A549 treated with dexamethasone at 1 μM for 4 hours (cell line): ENCODE results near the gene ATXN7L1. TPM values are rescaled to one million over a fixed set of nuclear protein-coding genes. Genes with fewer than 3 reads are reported as not detected.

Source experiments
- total RNA-seq: library from RNA; stranded (reverse); fragments of 200-300 nt; extraction: Qiagen RNA extraction; gene quantifications from 5 replicates; pipeline ENCODE4 v1.2.3, GENCODE V29; 2022

ATXN7L1 gene, protein sequence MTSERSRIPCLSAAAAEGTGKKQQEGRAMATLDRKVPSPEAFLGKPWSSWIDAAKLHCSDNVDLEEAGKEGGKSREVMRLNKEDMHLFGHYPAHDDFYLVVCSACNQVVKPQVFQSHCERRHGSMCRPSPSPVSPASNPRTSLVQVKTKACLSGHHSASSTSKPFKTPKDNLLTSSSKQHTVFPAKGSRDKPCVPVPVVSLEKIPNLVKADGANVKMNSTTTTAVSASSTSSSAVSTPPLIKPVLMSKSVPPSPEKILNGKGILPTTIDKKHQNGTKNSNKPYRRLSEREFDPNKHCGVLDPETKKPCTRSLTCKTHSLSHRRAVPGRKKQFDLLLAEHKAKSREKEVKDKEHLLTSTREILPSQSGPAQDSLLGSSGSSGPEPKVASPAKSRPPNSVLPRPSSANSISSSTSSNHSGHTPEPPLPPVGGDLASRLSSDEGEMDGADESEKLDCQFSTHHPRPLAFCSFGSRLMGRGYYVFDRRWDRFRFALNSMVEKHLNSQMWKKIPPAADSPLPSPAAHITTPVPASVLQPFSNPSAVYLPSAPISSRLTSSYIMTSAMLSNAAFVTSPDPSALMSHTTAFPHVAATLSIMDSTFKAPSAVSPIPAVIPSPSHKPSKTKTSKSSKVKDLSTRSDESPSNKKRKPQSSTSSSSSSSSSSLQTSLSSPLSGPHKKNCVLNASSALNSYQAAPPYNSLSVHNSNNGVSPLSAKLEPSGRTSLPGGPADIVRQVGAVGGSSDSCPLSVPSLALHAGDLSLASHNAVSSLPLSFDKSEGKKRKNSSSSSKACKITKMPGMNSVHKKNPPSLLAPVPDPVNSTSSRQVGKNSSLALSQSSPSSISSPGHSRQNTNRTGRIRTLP
- 4.5 to 6.3 TPM (median 5.8 TPM) in 5 replicates for total RNA-seq

DNA sequence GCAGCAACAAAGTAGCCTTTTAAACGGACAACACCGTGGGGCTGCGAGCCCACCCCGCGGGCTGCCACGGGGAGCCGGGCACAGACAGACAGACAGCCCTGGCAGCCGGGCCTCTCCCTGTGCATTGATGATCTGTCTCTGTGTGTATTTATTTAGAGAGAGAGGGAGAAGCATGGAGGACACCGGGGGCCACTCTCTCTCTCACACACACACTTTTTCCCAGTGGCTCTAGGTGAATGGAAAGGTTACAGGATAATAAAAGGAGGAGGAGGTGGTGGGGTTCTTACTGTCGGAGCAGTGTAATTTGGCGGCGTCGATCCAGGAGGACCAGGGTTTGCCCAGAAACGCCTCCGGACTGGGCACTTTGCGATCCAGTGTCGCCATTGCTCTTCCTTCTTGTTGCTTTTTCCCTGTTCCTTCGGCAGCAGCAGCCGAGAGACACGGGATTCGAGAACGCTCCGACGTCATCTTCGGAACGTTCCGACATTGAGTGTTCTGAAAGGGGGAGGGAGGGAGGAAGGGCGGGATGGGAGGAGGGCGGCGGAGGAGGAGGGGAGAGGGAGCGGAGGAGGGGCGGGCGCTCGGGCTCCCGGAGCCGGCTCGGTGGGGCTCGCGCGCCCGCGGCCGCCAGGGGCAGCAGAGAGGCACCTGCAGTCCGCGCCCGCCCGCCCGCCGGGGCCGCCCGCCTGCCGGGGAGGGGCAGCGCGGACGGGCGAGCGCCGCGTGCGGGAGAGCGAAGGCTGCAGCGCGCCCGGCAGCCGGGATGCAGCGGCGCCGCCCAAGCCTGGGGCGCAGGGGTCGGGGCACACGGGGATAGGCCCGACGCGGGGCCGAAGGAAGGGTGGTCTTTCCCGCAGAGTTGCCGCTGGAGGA is at the start of gene ATXN7L1:
ATXN7L1 (minus strand) TSS at position 509 of the 873 bp plus-strand sequence; CDS start at position 468, 41 bp downstream.

DNA sequence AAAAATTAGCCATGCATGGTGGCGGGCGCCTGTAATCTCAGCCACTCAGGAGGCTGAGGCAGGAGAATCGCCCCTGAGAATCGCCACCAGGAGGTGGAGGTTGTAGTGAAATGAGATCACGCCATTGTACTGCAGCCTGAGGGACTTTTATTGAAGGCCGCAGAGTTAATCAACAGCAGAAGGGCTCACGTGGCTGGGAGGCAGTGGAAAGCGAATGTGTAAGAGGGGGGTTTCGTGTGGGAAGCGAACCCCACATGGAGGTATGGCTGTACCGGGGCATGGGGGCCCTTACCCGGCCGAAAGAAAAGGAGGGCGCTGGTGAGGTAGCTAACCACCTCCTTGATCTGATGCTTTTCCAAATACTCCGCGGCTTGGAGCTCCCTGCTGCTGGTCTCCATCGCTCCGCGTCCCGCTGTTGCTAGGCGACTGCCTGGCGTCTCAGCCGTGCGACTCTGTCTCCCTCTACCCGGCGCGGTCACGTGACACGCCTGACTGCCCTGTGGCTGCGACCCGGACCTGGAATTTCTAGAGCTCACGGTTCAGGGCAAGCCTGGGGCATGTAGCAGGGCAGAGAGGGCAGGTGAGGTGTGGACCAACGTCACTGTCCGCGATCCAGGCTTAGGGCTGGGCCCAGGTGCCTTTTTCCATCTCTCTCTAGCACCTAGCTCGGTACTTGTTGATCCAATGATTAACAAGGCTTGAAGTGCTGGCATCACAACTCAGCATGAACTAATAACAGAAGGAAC is 295.2 kb downstream of the ATXN7L1 start, which contains the start of gene EFCAB10:
EFCAB10 (minus strand) TSS at position 428 of the 746 bp plus-strand sequence; CDS start at position 398, 30 bp downstream.

Other genes starting within 250 kb of the ATXN7L1 start
- 3.5 to 4.3 TPM (median 3.8 TPM) in 5 replicates for gene CDHR3, start 86.7 kb upstream of the ATXN7L1 start, total RNA-seq
- 77.1 to 92.7 TPM (median 87.8 TPM) in 5 replicates for gene SYPL1, start 235.7 kb upstream of the ATXN7L1 start, total RNA-seq